PC-9 (cell line): ENCODE results near the gene HHEX. TPM values are rescaled to one million over a fixed set of nuclear protein-coding genes. Genes with fewer than 3 reads are reported as not detected.
"Not testable (repeated sequence)": the region's sequence is repeated elsewhere in the genome, so short reads cannot be mapped to it uniquely, and the experiment has no call there.

Experiments used
- BruUV-seq: library from RNA; stranded (reverse); fragments of 400-500 nt; replicated peaks from 2 replicates; lab custom pipeline; 2021; lab: Mats Ljungman, UMichigan
- CTCF ChIA-PET: fragments of 300-600 bp; sonication (Branson Sonifier 250); formaldehyde crosslinking; loops from one replicate; lab custom pipeline; 2022; ENCODE audit warnings: antibody characterized with exemption; lab: Charles Lee
- POLR2A ChIA-PET: fragments of 300-600 bp; sonication (Branson Sonifier 250); formaldehyde crosslinking; loops from one replicate; lab custom pipeline; 2022; ENCODE audit warnings: antibody characterized with exemption; ENCODE audit not compliant: unreplicated experiment; lab: Charles Lee
- DNase-seq, 2 experiments: peaks; one replicate each; pipeline versions ENCODE4 v3.0.0 to v3.0.0-alpha.2; 2015 to 2022; ENCODE audit warnings: mixed read lengths in 1 of 2
- H2AFZ ChIP-seq: fragments of 200-600 bp; sonication (generic); 2 replicates; pipeline ENCODE4 v1.8.1; 2017; ENCODE audit warnings: antibody characterized with exemption
- H3F3A ChIP-seq: fragments of 200-600 bp; sonication (generic); 2 replicates; pipeline ENCODE4 v1.8.1; 2017; ENCODE audit warnings: antibody characterized with exemption, mild to moderate bottlenecking, low read depth; ENCODE audit not compliant: insufficient read depth
- H3K27ac ChIP-seq: fragments of 200-600 bp; sonication (generic); 2 replicates; pipeline ENCODE4 v1.6.1; 2016; ENCODE audit warnings: mixed run types
- H3K27me3 ChIP-seq: fragments of 200-600 bp; sonication (generic); 2 replicates; pipeline ENCODE4 v1.6.1; 2016; ENCODE audit warnings: low read depth, mixed run types; ENCODE audit not compliant: insufficient read depth
- H3K36me3 ChIP-seq: fragments of 200-600 bp; sonication (generic); 2 replicates; pipeline ENCODE4 v1.6.1; 2016; ENCODE audit warnings: low read depth, mixed run types
- H3K4me1 ChIP-seq: fragments of 200-600 bp; sonication (generic); replicated peaks from 2 replicates; pipeline ENCODE4 v1.6.1; 2016; ENCODE audit warnings: mixed run types; ENCODE audit not compliant: insufficient read depth
- H3K4me2 ChIP-seq: fragments of 200-600 bp; sonication (generic); 2 replicates; pipeline ENCODE4 v1.6.1; 2017; ENCODE audit warnings: mixed run types
- H3K4me3 ChIP-seq: fragments of 200-600 bp; sonication (generic); 2 replicates; pipeline ENCODE4 v1.6.1; 2016; ENCODE audit warnings: mixed run types
- H3K79me2 ChIP-seq: fragments of 200-600 bp; sonication (generic); 2 replicates; pipeline ENCODE4 v1.6.1; 2017; ENCODE audit warnings: low read depth, mixed run types
- H3K9me2 ChIP-seq: fragments of 200-600 bp; sonication (generic); 2 replicates; pipeline ENCODE4 v1.8.1; 2017; ENCODE audit warnings: mild to moderate bottlenecking; ENCODE audit not compliant: insufficient read depth
- H3K9me3 ChIP-seq: fragments of 200-600 bp; sonication (generic); 2 replicates; pipeline ENCODE4 v1.8.1; 2016; ENCODE audit warnings: low read depth; ENCODE audit not compliant: insufficient read depth
- H4K20me1 ChIP-seq: fragments of 200-600 bp; sonication (generic); 2 replicates; pipeline ENCODE4 v1.8.1; 2017; ENCODE audit not compliant: insufficient read depth
- EZH2 ChIP-seq: fragments of 200-600 bp; sonication (generic); IDR thresholded peaks from 2 replicates; pipeline ENCODE4 v1.8.0; 2017; ENCODE audit warnings: antibody characterized with exemption, low read depth
- intact Hi-C: fragments of 100-400 bp; cut with micrococcal nuclease; formaldehyde crosslinking; loops from one replicate; pipeline ENCODE4 v1.10.0; 2022; ENCODE audit not compliant: unreplicated experiment
- total RNA-seq: library from RNA; stranded (reverse); gene quantifications from 2 replicates; pipeline ENCODE4 v1.2.3, GENCODE V29; 2021
- TF ChIP-seq, protein P1 (sequence below): fragments of 200-600 bp; sonication (generic); conservative IDR thresholded peaks from 2 replicates; pipeline ENCODE4 v1.6.1; 2017; ENCODE audit warnings: mixed run types, antibody characterized with exemption, mild to moderate bottlenecking, moderate library complexity

Gene HHEX
- total RNA-seq, 1 experiment from 2014 or later: 7.8 TPM

DNA sequence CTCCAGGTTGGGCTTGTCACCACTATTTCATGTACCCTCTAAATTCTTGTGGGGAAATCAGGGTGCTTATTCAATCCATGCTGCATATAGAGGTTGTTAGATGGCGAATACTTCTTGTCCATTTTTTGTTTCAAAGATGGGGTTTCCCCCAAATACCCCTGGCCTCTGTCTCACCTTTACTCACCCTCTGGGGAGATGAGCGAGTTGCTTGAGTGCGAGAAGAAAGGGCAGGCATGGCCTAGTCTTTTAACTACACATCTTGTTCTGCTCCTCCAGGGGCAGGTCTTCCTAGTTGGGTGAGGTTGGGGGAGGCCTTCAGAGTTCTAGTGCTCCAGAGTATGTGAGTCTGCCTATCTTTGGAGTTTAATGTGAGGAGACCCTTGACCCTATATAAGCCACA, 46.2 kb downstream of the HHEX start:
- no peak for DNase-seq
- Histone ChIP-seq H3K4me3 (no peak overlapping the region), H3K36me3 (no peaks in the 10 kb centered on the region), H3K27ac (no peak overlapping the region), H3K4me2 (no peak overlapping the region), H2AFZ (no peak overlapping the region), H3K27me3 (no peaks in the 10 kb centered on the region), H3K9me3 (no peaks in the 10 kb centered on the region), H3K9me2 (no peaks in the 10 kb centered on the region), H4K20me1 (no peaks in the 10 kb centered on the region), H3F3A (no peaks in the 10 kb centered on the region), H3K79me2 (no peaks in the 10 kb centered on the region), H3K4me1 (no peaks in the 10 kb centered on the region)
- ChIA-PET CTCF (no interaction called here), POLR2A (no interaction called here)
- BruUV-seq: no TSS peak
- intact Hi-C loops: no loop called here
- TF ChIP-seq, protein P1, sequence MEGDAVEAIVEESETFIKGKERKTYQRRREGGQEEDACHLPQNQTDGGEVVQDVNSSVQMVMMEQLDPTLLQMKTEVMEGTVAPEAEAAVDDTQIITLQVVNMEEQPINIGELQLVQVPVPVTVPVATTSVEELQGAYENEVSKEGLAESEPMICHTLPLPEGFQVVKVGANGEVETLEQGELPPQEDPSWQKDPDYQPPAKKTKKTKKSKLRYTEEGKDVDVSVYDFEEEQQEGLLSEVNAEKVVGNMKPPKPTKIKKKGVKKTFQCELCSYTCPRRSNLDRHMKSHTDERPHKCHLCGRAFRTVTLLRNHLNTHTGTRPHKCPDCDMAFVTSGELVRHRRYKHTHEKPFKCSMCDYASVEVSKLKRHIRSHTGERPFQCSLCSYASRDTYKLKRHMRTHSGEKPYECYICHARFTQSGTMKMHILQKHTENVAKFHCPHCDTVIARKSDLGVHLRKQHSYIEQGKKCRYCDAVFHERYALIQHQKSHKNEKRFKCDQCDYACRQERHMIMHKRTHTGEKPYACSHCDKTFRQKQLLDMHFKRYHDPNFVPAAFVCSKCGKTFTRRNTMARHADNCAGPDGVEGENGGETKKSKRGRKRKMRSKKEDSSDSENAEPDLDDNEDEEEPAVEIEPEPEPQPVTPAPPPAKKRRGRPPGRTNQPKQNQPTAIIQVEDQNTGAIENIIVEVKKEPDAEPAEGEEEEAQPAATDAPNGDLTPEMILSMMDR: no peak
- no peak for TF ChIP-seq EZH2

DNA sequence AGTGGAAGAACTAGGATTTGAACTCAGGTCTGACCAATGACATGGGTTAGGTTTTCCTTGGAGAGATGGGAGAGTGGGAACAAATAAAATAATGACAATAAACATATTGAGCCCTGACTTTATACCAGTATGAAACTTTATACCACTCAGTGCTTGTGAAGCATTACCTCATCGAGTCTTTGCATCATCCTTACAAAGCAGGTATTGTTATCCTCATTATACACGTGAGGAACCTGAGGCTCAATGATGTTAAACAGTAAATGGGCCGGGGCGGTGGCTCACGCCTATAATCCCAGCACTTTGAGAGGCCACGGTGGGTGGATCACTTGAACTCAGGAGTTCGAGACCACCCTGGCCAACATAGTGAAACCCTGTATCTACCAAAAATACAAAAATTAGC, 47.7 kb downstream of the HHEX start:
- no peaks in the 10 kb centered on the region for H3K79me2 ChIP-seq
- H3K9me3 ChIP-seq: no peaks in the 10 kb centered on the region
- H3K27me3 ChIP-seq: no peaks in the 10 kb centered on the region
- ChIA-PET CTCF (no interaction called here), POLR2A (no interaction called here)
- no peaks in the 10 kb centered on the region for H3K36me3 ChIP-seq
- no peaks in the 10 kb centered on the region for H3K4me1 ChIP-seq
- no peaks in the 10 kb centered on the region for H4K20me1 ChIP-seq
- TF ChIP-seq, protein P1: no peak
- TF ChIP-seq EZH2: no peak
- no peak for DNase-seq
- H3K4me2 ChIP-seq: no peak overlapping the region
- H2AFZ ChIP-seq: no peak overlapping the region
- H3K27ac ChIP-seq: no peak overlapping the region
- no peaks in the 10 kb centered on the region for H3F3A ChIP-seq
- no TSS peak for BruUV-seq
- no peaks in the 10 kb centered on the region for H3K9me2 ChIP-seq
- no peak overlapping the region for H3K4me3 ChIP-seq
- intact Hi-C loops: no loop called here

DNA sequence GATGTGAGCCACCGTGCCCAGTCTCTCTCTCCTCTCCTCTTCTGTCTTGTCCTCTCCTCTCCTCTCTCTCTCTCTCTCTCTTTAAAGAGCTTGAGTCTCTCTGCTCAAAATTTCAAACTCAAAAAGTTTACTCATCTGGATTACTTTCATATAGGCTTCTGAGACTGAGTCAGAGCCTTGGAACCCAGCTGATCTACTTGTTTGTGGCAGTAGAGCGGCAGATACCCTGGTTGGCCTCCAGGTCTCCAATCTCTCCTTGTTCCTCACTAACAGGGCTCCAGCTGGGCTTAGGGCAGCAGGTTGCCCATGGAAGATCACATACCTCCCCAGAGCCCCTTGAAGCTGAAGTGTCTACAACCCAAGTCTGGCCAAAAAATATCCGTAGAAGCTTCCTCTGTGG, 51.0 kb downstream of the HHEX start:
- H3K79me2 ChIP-seq: no peaks in the 10 kb centered on the region
- no peak overlapping the region for H2AFZ ChIP-seq
- H3K9me3 ChIP-seq: no peaks in the 10 kb centered on the region
- H3K27ac ChIP-seq: no peak overlapping the region
- no peaks in the 10 kb centered on the region for H3K36me3 ChIP-seq
- ChIA-PET POLR2A (no interaction called here), CTCF (no interaction called here)
- TF ChIP-seq, protein P1: no peak
- TF ChIP-seq EZH2: no peak
- BruUV-seq: no TSS peak
- H3K4me2 ChIP-seq: no peak overlapping the region
- no peak overlapping the region for H3K4me3 ChIP-seq
- H3F3A ChIP-seq: no peaks in the 10 kb centered on the region
- no peak for DNase-seq
- H4K20me1 ChIP-seq: no peaks in the 10 kb centered on the region
- H3K4me1 ChIP-seq: no peaks in the 10 kb centered on the region
- no peaks in the 10 kb centered on the region for H3K27me3 ChIP-seq
- H3K9me2 ChIP-seq: no peaks in the 10 kb centered on the region
- intact Hi-C loops: no loop called here

DNA sequence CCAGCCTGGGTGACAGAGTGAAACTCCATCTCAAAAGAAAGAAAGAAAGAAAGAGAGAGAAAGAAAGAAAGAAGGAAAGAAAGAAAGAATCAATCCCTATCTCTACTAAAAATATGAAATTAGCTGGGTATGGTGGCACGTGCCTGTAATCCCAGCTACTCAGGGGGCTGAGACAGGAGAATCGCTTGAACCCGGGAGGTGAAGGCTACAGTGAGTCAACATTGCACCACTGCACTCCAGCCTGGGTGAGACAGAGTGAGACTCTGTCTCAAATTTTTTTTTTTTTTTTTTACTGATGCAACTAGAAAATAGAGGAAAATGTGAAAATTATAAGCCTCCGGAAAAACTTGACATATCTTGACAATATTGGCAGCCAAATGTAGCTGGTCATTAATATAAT, 52.0 kb downstream of the HHEX start:
- BruUV-seq, H3K4me1 ChIP-seq, H3K9me3 ChIP-seq, H3K4me2 ChIP-seq, H3F3A ChIP-seq, intact Hi-C loops, H3K79me2 ChIP-seq, CTCF ChIA-PET, H2AFZ ChIP-seq, H3K27ac ChIP-seq, H3K36me3 ChIP-seq, DNase-seq, H3K4me3 ChIP-seq, POLR2A ChIA-PET, H3K9me2 ChIP-seq, H3K27me3 ChIP-seq, H4K20me1 ChIP-seq: not testable (repeated sequence)
